NCI-H524 treated with DMSO at 0.1 percent for 48 hours (cell line): Measurements from ENCODE around the gene ASH1L.
"Not testable (repeated sequence)": the region's sequence is repeated elsewhere in the genome, so short reads cannot be mapped to it uniquely, and the experiment has no call there.

ENCODE experiments used
- DNase-seq: peaks from one replicate; lab custom pipeline; 2025; lab: John Stamatoyannopoulos, UW

The ASH1L gene

GRCh38 chr1:155493595-155493994 lies 69.0 kb downstream of the ASH1L start:
- DNase-seq = not testable (repeated sequence)

GRCh38 chr1:155488419-155488818 lies 74.2 kb downstream of the ASH1L start:
- not testable (repeated sequence) for DNase-seq

- no peak for DNase-seq
These were observed 75.1 kb downstream of the ASH1L start for GRCh38 chr1:155487541-155487940.

GRCh38 chr1:155486952-155487351 lies 75.7 kb downstream of the ASH1L start:
- DNase-seq = not testable (repeated sequence)

GRCh38 chr1:155485945-155486344 lies 76.7 kb downstream of the ASH1L start:
- no peak for DNase-seq

GRCh38 chr1:155485222-155485621 lies 77.4 kb downstream of the ASH1L start:
- no peak for DNase-seq

GRCh38 chr1:155481741-155482241 lies 80.8 kb downstream of the ASH1L start:
- DNase-seq = no peak

GRCh38 chr1:155479205-155479604 lies 83.4 kb downstream of the ASH1L start:
- no peak for DNase-seq

GRCh38 chr1:155478270-155478852 lies 84.2 kb downstream of the ASH1L start:
- no peak for DNase-seq

GRCh38 chr1:155474146-155474545 lies 88.5 kb downstream of the ASH1L start:
- DNase-seq = no peak

GRCh38 chr1:155473151-155473821 lies 89.3 kb downstream of the ASH1L start:
- DNase-seq = no peak

- DNase-seq = no peak
These were observed 90.0 kb downstream of the ASH1L start for GRCh38 chr1:155472491-155473083.

- DNase-seq = no peak
These were observed 90.7 kb downstream of the ASH1L start for GRCh38 chr1:155471891-155472290.

GRCh38 chr1:155471026-155471425 lies 91.6 kb downstream of the ASH1L start:
- no peak for DNase-seq

- DNase-seq = no peak
These were observed 95.6 kb downstream of the ASH1L start for GRCh38 chr1:155466996-155467395.

- DNase-seq = no peak
These were observed 96.0 kb downstream of the ASH1L start for GRCh38 chr1:155466617-155466972.

GRCh38 chr1:155463865-155464650 lies 98.5 kb downstream of the ASH1L start:
- no peak for DNase-seq

GRCh38 chr1:155458111-155458510 lies 104.5 kb downstream of the ASH1L start:
- DNase-seq = no peak

- no peak for DNase-seq
These were observed 105.3 kb downstream of the ASH1L start for GRCh38 chr1:155457266-155457665.

GRCh38 chr1:155455588-155456195 lies 106.9 kb downstream of the ASH1L start:
- no peak for DNase-seq

GRCh38 chr1:155454096-155454495 lies 108.5 kb downstream of the ASH1L start:
- no peak for DNase-seq

GRCh38 chr1:155453141-155453540 lies 109.5 kb downstream of the ASH1L start:
- no peak for DNase-seq
